GM19438 (cell line): ENCODE measurements around the gene TXNIP.
"Not testable (repeated sequence)": the region's sequence is repeated elsewhere in the genome, so short reads cannot be mapped to it uniquely, and the experiment has no call there.

Experiments used
- ATAC-seq: cut with Tn5 transposase; IDR thresholded peaks from one replicate; pipeline ENCODE4 v1.9.1; 2021; ENCODE audit warnings: low read depth; ENCODE audit not compliant: unreplicated experiment

The TXNIP gene

GRCh38 chr1:145996433-145997015 lies at the start of gene TXNIP:
TSS of gene TXNIP (minus strand) at chr1:145996579. CDS start at chr1:145996266, 313 bp downstream.
- ATAC-seq, result peak; percentile 89

GRCh38 chr1:146039844-146040194 lies 43.4 kb upstream of the TXNIP start:
- ATAC-seq, result no peak

- ATAC-seq, result no peak
These were observed 40.7 kb upstream of the TXNIP start for GRCh38 chr1:146036965-146037646.

GRCh38 chr1:146036241-146036964 lies 40.0 kb upstream of the TXNIP start:
- ATAC-seq, result no peak

- ATAC-seq, result no peak
These were observed 38.7 kb upstream of the TXNIP start for GRCh38 chr1:146035048-146035423.

GRCh38 chr1:146032631-146033219 lies 36.3 kb upstream of the TXNIP start:
- no peak for ATAC-seq

GRCh38 chr1:146031476-146031875 lies 35.1 kb upstream of the TXNIP start:
- ATAC-seq, result no peak

- no peak for ATAC-seq
These were observed 32.7 kb upstream of the TXNIP start for GRCh38 chr1:146029117-146029516.

GRCh38 chr1:146026650-146027049 lies 30.3 kb upstream of the TXNIP start:
- not testable (repeated sequence) for ATAC-seq

GRCh38 chr1:146025787-146026495 lies 29.6 kb upstream of the TXNIP start:
- not testable (repeated sequence) for ATAC-seq

GRCh38 chr1:146022403-146023127 lies 26.2 kb upstream of the TXNIP start:
- ATAC-seq, result no peak

- no peak for ATAC-seq
These were observed 25.4 kb upstream of the TXNIP start, which contains the start of gene HJV for GRCh38 chr1:146021622-146022402. TSS of gene HJV (minus strand) at chr1:146021735. CDS start at chr1:146020231, 1,504 bp downstream.

- no peak for ATAC-seq
These were observed 24.7 kb upstream of the TXNIP start for GRCh38 chr1:146021050-146021445.

- no peak for ATAC-seq
These were observed 24.0 kb upstream of the TXNIP start for GRCh38 chr1:146020058-146021049.

- ATAC-seq, result no peak
These were observed 23.1 kb upstream of the TXNIP start for GRCh38 chr1:146019231-146020057.

- ATAC-seq, result no peak
These were observed 20.5 kb upstream of the TXNIP start for GRCh38 chr1:146016891-146017290.

GRCh38 chr1:146013559-146013922 lies 17.2 kb upstream of the TXNIP start:
- ATAC-seq, result no peak
